RPMI8226 (cell line): ENCODE measurements around the gene PRRC1.
A peak's percentile ranks its signal among the peaks of the same experiment; 100 is the strongest.
"Not testable (repeated sequence)": the region's sequence is repeated elsewhere in the genome, so short reads cannot be mapped to it uniquely, and the experiment has no call there.

ENCODE experiments used
- DNase-seq: peaks from one replicate; pipeline ENCODE4 v3.0.0-alpha.2; 2015

PRRC1 gene

DNA sequence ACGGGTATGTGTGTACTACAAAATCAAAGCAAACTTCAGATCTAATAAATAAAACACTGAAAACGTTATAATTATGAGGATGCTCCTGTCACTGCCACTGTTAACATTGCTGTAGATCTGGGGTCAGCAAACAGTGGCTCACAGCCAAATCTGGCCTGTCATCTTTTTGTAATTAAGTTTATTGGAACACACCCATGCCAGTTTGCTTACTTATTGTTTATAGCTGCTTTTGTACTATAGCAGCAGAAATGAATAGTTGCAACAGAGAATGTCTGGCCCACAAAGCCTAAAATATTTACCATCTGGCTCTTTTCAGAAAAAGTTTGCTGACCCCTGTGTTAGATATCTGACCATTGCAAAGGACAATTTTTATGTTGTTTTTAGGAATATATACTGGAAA lies 32.1 kb downstream of the PRRC1 start:
- no peak for DNase-seq

DNA sequence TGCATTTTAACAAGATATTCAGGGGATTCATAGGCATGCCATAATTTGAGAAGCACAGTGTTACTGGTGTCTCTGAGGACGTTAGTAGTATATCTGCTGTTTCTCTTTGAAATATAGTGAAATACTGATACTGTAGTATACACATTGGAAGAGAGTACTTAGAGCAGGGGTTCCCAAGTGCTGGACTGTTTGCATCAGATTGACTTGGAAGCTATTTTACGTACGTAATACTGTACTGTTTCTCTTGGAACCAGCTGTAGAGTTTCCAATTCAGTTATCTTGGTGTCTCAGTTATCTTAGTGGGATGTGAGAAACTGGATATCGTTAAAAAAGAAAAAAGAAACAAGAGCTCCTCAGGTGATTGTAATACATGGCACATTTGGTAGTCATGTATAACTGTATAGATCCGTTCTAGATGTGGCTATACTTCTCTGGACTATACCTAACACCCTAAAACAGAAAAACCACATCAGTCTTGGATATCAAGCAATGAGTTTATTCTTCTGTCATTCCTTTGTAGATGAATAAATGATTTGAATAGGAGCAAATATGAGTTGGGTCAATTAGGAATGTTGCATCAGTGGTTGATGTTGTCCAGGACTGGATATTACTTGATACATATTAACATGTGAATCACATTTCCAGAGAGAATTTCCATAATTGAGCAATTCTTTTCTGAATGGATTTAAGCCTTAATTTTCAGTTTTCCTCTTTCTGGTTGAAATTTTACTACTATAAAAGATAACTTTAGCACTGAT lies 33.4 kb downstream of the PRRC1 start:
- no peak for DNase-seq

DNA sequence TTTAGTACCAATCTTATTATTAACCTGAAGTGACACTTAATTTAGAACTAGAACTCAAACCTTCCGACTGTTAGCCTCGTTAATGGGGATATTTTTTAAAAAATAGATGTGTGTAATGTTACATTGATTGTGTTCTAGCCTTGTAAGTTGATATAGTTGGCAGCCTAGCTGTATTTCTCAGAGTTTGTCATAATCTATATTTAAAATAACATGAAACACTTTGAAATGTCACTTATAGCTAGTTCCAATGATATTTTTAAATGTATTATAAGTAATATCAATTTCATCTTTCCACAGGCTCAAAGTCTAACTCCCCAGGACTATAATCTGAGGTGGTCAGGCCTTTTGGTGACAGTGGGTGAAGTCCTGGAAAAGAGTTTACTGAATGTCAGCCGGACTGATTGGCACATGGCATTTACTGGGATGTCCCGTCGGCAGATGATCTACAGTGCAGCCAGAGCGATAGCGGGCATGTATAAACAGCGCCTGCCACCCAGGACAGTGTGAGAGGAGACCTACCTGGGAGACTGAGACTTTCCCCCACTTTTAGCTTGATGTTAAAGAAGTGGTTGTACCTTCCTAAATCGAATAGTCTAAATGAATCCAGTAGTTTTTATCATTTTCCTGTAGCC lies 34.1 kb downstream of the PRRC1 start:
- DNase-seq: no peak

DNA sequence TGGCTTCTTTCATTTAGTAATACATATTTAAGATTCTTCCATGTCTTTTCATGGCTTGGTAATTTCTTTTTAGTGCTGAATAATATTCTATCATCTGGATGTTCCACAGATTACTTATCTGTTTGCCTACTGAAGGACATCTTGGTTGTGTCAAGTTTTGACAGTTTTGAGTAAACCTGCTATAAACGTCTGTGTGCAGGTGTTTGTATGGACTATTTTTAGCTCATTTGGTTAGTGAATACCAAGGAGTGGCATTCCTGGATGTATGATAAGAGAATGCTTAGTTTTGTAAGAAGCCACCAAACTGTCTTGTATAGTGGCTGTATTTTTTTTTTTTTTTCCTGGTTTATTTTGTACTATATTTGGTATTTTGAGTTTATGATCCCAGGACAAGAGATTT lies 38.4 kb downstream of the PRRC1 start:
- no peak for DNase-seq

DNA sequence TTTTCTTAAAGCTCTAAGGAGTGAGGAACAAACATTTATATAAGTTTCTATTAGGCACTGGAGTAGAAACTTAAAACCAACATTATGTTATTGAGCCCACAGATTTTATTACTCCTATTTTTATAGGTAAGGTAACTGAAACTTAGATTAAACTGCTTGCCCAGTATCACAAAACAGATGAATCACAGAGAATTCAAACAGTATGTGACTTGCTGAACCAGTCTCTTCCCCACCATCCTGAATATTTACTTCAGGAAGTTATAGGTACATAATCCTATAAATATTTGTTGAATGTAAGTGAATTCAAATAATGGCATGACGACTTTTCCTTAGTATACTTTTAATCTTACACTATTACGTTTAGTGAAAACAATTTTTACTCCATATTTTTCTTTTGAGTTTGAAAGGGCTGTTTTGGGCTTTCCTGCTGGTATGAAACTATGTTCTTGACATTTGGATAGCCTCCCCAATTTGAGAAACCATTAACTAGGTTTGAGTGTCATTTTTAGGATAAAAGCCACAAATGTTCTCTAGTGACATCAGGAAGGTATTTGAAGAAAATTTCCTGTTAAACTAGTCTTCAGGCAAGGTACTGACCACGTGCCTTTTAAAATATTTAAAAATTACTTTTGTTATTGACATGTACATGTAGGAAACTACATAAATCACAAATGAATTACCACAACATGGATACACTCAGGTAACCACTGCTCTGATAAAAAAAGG lies 39.3 kb downstream of the PRRC1 start:
- DNase-seq: no peak

DNA sequence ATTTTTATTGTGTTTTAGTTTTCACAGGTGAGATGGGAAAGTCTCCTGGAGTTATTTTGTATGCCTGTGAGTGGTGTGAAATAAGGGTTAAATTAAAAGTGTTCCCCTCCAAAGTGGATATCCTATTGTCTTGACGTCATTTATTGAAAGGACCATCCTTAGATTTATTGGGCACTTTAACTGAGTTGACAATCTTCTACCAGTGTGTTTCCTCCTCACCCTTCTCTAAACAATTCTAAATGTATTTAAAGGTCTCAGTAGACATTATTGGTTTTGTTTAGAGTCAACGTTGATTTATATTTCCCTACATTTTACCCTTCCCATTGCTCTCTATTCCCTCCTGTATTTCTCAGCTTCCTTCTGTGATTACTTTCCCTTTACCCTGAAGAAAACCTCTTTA lies 40.8 kb downstream of the PRRC1 start:
- DNase-seq: no peak

DNA sequence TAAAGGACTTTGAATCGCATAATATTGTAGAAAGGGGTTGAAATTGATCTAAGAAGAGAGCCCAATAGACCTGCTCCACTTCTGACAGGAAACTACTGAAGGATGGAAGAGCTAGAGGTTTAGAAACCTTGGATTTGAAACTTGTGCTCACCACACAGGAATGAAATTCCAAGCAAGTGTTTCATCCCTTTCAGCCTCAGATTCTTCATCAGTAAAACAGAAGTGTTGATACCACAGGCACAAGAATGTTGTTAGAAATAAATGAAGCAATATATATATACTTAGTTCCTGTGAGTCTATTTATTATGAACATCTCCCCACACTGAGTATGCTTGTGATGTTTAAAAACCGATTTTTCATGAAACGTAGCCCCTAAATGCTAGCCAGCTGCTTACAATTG lies 43.8 kb downstream of the PRRC1 start:
- DNase-seq: no peak

DNA sequence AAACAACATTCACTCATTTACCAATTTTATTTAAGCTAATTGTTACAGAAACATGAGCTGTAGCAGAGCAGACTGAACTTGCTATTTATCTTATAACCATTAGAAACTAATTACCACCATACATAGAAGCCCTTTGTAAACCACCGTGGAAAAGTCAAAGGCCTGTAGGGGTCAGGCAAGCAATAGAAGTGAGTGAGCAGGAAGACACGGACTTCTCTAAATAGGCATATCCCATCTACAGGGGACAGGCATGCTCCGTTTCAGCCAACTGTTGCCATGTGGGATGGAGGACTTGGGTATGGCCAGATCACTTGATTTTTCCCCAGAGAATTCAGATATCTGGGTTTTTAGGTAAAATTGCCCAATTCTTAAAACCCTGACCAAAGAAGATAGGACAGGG lies 44.8 kb downstream of the PRRC1 start:
- no peak for DNase-seq

DNA sequence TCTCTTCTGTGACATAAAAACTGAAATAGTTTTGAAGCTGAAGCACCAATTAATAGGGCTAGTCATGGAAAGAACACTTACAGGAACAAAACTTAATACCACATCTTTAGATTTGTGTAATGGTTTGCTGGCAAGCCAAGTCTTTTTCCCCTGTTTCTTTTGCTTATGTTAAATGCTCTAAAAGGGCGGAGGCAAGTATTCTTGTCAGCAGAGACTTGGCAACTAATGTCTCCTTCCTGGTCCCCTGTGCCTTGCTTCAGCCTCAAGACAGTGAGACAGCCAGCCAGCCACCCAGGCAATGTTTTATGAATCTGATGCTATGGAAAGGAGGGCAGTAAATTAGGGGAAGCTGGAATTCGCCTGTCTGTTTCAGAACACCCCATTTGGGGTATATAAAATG lies 45.7 kb downstream of the PRRC1 start:
- DNase-seq: no peak

DNA sequence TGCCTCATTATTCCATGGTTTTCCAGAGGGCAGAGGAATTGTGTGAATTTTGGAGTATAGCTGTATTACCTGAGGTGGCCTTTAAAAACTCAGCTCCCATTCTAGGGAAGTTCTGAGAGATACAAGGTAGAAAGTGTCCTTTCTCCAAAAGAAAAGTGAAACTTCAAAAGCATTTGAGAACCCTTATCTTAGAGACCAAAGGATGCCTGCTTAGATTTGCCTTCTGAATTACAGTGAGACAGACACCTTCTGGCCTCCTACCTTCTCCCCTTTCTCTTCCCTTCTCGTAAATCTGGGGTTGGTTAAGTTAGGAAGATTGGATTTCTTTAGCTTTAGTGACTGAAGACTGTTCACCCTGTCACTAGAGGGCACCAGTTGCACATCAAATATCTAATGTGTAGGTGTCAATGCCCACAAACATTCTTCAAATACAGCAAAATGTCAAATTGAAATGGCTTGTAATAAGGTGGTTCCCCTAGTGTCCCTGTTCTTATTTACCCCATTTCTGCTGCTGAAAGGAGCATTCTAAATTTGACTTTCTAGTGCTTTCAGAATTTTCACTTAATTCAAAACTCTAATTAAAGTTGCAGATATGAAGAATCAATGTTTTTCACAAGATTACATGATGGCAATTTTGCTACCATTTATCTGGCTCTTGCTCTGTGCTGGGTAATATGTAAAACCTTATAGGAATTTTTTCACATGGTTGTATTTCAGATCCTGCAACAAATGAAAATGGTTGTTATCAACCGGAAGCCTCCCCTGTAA lies 46.7 kb downstream of the PRRC1 start:
- peak; percentile 65 for DNase-seq

DNA sequence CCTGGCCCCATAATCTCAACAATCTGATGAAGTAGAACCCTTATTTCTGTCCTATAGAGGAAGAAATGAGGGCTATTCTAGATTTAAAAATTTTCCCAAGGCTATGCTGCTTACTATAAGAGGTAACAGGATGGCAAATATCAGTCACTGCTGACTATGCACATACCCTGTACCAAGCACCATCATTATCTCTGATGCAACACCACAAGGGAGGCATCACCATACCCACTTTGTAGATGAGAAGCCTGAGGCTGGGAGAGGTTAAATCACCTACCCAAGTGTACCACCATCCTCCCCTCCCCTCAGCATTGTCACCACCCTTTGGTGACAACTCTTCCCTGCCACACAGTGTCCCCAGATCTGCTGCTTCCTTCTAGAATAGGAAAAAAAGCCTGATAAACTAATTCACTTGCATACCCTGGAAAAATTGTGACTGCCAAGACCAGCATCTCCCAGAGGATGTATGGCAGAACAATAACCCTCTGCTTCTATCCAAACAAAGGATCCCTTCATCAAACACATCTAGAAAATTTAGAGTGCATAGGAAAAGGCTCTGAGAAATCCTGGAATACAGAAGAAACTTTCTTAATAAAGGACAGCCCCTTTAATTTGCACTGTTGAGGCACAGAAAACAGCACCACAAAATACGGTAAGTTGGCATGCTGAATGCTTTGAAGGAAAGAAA lies 48.3 kb downstream of the PRRC1 start:
- no peak for DNase-seq

DNA sequence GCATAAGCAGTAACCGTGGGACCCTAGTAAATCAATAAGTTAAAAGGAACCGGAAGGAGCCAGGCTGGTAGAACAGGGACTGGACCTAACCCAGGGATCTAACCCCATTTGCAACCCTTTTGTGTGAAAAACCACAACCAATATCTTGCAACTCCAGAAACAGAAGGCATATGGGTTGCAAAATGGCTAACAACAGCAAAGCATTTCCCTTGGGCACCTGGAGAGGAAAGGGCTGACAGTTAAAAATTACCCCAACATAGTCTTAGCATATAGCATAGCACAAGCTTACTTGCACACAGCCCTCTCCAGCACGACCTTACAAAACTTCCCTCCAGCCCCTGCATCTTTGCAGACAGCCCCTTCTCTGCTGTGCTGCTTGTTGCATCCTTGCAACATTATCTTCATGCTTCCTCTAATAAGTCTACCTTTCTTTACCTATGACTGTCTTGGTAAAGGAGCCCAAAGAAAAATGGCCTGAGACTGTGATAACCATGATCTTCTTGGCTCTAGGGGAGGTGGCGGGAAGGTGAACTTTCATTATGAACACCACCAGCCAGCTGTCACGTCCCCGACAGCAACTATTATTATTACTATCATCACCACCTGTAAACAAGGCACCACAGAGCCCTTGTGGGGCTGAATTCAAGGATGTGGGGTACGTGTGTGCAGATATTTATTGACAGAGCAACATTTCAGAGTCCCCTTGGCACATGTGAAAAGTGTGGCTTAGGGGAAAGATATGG lies 49.8 kb downstream of the PRRC1 start:
- DNase-seq: no peak

DNA sequence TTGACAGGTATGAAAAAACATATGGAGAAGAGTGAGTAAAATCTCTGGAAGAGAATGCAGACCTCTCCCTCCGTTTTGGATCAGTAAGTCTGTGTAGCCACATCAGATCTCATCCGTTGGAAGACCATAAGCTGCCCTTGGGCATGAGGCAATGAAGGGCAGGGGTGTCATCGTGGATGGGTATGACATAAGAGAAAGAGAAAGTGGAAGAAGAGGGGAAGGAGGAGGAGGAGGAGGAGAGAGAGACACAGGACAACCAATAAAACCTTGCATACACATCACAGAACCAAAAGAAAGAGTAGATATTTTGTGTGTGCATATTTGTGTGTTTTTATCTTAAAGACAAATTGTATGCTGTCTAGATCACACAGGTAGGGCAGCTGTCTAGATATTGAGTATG lies 50.7 kb downstream of the PRRC1 start:
- no peak for DNase-seq

DNA sequence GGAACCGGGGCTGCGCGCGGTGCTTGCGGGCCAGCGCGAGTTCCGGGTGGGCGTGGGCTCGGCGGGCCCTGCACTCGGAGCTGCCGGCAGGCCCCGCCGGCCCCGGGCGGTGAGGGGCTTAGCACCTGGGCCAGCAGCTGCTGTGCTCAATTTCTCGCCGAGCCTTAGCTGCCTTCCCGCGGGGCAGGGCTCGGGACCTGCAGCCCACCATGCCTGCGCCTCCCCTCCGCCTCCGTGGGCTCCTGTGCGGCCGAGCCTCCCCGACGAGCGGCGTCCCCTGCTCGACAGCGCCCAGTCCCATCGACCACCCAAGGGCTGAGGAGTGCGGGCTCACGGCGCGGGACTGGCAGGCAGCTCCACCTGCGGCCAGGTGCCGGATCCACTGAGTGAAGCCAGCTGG lies 52.0 kb downstream of the PRRC1 start:
- DNase-seq: not testable (repeated sequence)

DNA sequence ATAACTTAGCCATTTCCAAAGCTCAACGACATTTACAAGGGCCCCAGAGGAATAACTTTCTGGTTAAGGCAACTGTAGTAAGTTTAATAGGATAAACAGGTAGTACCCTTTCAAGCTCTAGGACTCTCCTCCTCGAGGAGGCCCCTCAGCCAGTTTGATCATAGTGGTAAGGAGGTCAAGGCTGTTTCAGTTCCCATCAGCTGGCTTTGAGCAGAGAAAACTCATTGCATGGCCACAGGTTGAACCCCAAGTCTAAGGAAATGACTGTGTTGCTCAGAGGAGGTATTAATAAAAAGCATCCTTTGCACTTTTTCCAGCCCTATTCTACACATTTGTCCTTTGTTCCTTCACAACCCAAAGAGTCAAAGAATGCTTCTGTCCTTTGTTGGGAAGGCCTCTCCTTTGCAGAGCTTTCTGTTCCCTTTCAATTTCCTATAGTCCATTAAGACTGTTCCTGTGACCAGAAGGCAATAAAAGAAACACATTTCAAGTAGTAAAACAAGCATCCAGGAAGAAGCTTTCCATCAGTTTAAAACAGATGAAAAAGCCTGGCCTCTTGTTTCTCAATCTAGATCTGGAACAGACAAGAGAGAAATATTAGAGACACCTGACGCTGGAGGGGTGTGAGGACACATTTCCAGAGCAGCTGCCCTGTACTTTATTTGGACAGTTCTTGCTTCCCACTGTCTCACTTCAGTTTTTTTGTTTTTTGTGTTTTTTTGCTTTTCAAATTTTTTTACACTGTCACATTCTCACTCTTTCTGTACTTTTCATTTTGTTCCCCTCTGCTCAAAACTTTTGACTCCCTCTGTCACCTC lies 54.1 kb downstream of the PRRC1 start:
- no peak for DNase-seq

DNA sequence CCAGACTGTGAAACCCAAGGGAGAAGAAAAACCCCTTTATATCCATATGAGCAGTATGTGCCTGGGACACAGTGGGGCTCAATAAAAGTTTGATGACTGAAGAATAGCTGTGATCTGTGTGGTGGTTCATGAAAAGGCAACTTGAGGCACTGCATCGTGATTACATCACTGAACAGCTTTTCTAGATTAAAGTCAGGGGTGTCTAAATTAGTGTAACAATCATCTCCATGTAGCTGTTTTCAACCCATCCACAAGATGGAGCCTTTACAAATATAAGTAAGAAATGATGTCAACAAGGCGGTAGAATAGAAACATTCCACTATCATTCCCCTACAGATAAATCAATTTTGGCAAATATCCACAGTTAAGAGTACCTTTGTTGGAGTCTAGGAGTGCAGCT lies 55.5 kb downstream of the PRRC1 start:
- no peak for DNase-seq

DNA sequence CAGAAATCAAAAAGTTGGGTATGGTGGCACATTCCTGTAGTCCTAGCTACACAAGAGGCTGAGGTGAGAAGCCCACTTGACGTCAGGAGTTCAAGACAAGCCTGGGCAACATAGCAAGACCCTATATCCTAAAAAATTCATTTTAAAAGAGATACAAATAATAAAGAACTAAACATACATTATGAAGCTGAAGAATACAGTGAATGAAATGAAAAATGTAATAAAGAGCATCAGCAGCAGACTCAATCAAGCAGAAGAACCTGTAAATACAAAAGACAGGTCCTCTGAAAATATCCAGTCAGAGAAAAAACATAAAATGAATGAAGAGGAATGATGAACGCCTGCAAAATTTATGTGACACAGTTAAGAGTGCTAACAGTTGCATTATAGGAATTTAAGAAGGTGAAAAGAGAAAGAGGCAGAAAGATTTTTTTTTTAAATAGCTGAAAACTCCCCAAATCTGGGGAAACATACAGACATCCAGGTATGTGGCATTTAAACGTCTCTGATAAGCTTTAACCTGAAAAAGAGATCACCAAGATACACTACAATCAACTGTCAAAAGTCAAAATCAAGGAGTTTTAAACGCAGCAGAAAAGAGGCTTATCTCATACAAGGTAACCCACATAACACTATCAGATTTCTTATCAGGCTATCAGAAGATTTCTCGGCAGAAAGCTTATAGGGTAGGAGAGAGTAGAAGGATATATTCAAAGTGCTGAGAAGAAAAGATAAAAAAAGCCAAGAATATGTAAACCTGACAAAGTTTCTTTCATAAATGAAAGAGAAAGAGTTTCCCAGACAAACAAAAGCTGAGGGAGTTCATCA lies 57.6 kb downstream of the PRRC1 start:
- DNase-seq: no peak

DNA sequence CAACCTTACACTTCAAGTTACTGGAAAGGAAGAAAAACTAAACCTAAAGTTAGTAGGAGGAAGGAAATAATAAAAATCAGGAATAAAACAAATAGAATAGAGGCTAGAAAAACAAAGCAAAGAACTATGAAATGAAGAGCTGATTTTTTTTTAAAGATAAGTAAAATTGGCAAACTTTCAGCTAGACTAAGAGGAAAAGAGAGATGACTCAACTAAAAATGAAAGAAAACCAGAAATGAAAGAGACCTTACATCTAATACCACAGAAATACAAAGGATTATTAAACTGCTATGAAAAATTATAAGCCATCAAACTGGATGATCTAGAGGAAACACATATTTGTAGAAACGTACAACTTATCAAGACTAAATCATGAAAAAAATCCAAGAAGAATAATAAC lies 60.0 kb downstream of the PRRC1 start:
- no peak for DNase-seq

DNA sequence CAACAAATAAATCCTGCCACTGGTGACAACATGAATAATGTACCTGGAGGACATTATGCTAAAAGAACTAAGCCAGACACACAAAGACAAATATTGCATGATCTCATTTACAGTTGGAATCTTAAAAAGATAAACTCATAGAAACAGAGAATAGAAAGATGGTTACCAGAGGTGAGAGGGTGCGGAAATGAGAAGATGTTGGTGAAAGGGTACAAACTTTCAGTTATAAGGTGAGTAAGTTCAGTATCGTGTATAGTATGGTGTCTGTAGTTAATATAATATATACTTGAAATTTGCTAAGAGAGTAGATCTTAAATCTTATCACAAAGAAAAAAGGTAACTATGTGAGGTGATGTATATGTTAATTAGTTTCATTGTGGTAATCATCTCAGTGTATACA lies 63.3 kb downstream of the PRRC1 start:
- no peak for DNase-seq

DNA sequence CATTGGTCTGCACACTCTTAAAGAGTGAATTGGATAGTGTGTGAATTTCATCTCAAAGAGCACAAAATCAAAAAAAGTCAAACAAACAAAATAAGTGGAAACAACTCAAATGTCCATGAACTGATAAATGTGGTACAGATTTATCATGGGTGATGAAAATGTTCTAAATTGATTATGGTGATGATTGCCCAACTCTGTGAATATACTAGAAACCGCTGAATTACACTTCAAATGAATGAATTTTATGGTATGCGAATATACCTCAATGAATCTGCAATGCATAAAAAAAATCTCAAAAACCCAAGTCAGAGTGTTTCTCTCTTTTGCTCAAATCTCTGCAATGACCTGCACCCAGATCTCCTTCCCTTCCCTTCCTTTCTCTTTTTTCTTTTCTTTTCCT lies 64.0 kb downstream of the PRRC1 start:
- DNase-seq: no peak
